ENCODE data around the gene ZCWPW2.
A peak's percentile ranks its signal among the peaks of the same experiment; 100 is the strongest.

Gene ZCWPW2

DNA sequence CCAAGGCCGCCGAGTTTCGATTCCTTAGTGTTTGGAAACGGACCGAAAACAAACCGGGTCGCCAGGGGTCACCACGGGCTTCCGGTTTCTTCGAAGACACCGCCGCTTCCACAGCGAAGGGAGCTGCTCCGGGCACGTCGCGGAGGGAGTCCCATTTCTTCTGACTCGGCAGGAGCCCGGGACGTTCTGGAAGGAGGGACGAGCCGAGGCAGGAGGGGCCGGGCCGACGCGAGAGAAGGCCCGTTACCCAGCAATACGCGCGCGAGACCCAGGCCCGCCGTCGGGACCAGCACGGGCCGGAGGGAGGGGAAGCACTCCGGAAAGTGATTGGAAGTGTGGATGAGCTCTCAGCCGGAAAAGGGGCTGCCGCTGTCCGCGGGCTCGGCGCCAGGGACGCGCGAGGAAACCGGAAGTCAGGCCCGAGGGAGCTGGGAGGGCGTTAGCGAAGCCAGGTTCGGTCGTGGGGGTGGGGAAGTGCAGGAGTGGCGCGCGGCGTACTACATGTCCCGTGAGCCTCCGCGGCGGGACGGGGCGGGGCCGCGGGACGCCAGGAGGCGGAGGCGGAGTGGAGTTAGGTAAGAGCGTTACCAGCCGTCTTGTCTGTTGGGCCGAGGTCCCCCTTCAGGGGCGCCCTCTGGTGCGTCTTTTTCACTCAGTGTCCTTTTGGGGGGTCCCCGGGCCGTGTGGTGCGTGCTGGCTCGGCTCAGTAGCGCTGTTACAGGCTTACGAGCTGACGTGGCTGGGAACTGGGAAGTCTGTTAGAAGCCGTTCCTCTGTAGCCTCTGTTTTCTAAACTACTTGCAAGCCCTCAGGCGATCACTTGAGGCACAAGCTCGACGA, at the start of gene ZCWPW2, which contains the start of gene AZI2:
Gene ZCWPW2, plus strand, starts transcription at position 93 of the 840 bp plus-strand sequence. CDS start 64,348 bp downstream, outside the sequence.
Gene AZI2, minus strand, starts transcription at position 196 of the 840 bp plus-strand sequence. CDS start 8,207 bp downstream, outside the sequence.
- peak; percentile 84 to 93 (median 90) for DNase-seq (ENCODE audit: low read depth in 2 of 3, low spot score in 1 of 3)

DNA sequence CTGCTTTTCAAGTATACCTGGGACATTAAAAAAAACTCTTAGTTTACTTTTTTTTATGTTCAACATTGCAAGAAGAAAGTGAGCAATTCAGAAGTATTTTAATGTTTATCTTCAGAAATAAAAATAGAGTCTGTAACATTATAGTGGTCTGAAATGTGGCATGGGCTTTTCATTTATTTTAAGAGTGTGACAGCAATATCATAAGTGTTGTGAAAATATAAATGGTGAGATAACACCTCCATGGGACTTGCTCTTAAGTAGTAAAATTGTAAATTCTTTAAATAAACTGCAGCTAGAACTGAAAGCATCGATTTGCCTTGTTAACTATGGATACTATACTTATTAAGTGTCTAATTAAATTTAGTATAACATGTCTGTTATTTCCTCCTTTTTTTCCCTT, 48.8 kb upstream of the ZCWPW2 start:
- no peak for DNase-seq (ENCODE audit: low read depth in 2 of 3, low spot score in 1 of 3)

DNA sequence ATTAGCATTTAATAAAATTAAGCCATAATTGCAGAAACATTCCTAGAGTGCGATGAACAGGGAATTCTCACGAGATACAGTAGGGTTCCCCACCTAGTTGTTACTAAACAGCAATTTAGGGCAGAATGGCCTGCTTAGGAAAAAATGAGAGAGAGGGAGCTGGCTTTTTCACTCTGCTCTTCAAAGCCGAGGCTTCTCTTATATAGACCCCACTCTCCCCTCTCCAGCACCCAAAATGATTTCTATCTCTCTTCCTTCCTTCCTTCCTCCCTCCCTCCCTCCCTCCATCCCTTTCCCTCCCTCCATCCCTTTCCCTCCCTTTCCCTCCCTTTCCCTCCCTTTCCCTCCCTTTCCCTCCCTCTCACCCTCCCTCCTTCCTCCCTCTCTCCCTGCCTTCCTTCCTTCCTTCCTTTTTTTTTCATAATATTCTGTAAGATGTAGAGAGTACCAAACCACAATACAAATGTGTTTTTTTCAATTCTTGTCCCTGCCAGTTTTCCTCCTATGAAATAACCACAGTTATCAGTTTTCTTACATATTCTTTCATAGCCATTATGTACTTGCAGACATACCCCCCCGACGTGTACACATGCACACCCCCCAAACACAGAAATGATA, 48.1 kb upstream of the ZCWPW2 start:
- no peak for DNase-seq (ENCODE audit: low read depth in 2 of 3, low spot score in 1 of 3)

GRCh38 chr3:28301688-28302087, 46.8 kb upstream of the ZCWPW2 start:
- no peak for DNase-seq (ENCODE audit: low read depth in 2 of 3, low spot score in 1 of 3)

DNA sequence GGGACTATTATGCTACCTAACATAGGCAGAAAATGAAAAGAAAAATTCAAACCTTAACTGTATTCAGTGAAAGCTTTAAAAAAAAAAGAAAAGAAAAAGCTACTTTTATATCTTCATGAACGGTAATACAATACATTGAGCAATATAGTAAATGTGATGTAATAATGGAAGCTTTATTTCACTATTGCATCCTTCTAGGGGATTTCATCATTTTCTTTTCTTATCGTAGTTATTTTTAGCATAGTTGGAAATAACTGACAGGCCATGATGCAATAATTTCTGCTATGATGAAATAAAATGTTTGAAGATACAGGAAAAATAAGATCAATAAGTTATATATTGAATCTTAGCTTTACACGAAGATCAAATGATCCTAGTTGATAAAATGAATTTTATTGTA, 40.3 kb upstream of the ZCWPW2 start:
- DNase-seq (ENCODE audit: low read depth in 2 of 3, low spot score in 1 of 3), result no peak

DNA sequence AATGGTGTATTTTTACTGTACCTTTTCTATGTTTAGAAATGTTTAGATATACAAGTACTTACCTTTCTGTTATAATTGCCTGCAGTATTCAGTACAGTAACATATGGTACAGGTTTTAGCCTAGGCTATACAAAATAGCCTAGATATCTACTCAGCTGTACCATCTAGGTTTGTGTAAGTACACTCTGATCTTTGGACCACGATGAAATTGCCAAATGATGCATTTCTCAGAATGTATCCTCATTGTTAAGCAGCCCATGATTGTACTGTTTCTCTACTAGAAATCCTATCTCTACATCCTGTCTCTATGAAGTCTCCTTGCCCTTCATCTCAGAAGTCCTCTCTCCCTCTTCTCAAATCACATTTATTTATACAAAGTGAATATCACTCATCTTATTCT, 32.8 kb upstream of the ZCWPW2 start:
- no peak for DNase-seq (ENCODE audit: low read depth in 2 of 3, low spot score in 1 of 3)

- DNase-seq (ENCODE audit: low read depth in 2 of 3, low spot score in 1 of 3), result no peak
Measured at GRCh38 chr3:28316226-28316625, 32.3 kb upstream of the ZCWPW2 start.

GRCh38 chr3:28317438-28318022, 31.0 kb upstream of the ZCWPW2 start:
- peak in 2 of 3 donors; percentile 1 to 41 for DNase-seq (ENCODE audit: low read depth in 2 of 3, low spot score in 1 of 3)

DNA sequence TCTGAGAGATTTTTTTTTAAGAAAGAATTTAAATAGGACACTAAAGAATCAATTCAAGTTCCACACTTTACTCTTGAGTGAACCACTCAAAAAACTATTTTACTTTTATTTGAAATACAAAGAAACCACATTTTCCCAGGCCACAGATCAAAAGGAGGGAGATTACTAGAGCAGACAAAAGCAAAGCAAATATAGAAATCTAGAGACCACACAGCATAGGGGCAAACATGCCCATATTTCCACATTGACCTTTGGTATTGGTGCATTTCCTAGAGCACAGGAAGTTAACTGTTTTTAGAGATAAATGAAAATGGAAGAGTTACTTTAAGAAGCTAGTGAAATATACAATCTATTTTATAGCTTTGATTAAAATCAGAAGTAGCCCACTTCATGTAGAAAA, 27.5 kb upstream of the ZCWPW2 start:
- no peak for DNase-seq (ENCODE audit: low read depth in 2 of 3, low spot score in 1 of 3)

GRCh38 chr3:28322464-28322863, 26.1 kb upstream of the ZCWPW2 start:
- DNase-seq (ENCODE audit: low read depth in 2 of 3, low spot score in 1 of 3), result no peak

GRCh38 chr3:28326458-28326926, 22.0 kb upstream of the ZCWPW2 start:
- peak in 2 of 3 donors; percentile 11 to 14 for DNase-seq (ENCODE audit: low read depth in 2 of 3, low spot score in 1 of 3)

GRCh38 chr3:28328188-28329151, 20.1 kb upstream of the ZCWPW2 start:
- DNase-seq (ENCODE audit: low read depth in 2 of 3, low spot score in 1 of 3), result no peak

DNA sequence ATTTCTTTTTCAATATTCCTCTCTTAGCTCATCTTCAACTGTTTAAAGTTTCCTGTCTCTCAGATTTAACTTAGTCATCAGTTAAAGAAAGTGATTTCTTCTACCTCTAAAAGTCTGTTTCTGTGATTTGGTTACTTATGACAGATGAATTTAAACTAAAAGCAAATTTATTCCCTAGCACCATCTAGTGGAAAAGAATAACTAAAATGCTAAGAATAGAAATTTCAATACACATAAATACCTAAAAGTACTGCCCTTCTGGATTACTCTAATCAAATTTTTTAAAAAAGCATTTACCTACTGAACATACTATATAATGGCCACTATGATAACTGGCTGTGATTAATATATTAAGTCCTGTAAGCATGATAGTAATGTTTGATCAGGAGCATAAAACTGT, 14.0 kb upstream of the ZCWPW2 start:
- DNase-seq (ENCODE audit: low read depth in 2 of 3, low spot score in 1 of 3), result no peak

DNA sequence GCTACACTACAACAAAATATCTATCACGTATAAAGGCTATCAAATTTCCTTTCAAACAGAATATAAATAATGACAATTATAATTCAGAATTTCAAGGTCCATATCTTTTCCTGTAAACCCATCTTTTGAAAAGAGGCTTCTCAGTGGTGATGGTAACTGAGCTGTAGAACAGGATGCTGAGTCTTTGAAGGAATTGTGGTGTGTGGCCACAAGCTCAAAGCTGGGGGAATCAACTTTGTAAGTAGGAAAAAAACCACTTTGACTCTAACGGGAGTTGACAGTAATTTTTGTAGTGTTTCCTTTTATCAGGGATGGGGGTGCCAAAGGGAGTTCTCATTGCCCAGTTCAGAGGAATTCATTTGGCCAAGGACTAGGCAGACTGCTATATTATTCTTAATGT, 13.3 kb upstream of the ZCWPW2 start:
- DNase-seq (ENCODE audit: low read depth in 2 of 3, low spot score in 1 of 3), result no peak

DNA sequence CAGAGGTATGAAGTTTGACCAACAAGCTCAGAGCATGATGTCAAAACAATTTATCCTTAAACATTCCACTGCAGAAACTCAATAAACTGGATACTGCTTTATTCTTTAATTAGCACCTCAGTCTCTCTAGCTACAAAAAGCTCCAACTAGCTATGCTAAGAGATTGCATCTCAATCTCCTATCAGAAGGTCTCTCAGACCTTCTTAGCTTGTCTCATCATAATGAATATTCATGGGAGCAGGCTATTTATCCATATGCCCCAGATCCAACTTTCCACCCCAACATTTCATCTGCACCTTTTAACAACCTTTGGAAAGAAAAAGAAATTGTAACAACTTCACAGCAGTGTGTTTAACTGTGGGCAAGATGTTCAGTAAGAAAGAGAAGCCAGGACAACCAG, 11.3 kb upstream of the ZCWPW2 start:
- no peak for DNase-seq (ENCODE audit: low read depth in 2 of 3, low spot score in 1 of 3)

- DNase-seq (ENCODE audit: low read depth in 2 of 3, low spot score in 1 of 3), result no peak
Measured at GRCh38 chr3:28343144-28343543, 5.4 kb upstream of the ZCWPW2 start.

- no peak for DNase-seq (ENCODE audit: low read depth in 2 of 3, low spot score in 1 of 3)
Measured at GRCh38 chr3:28345690-28346089, 2.8 kb upstream of the ZCWPW2 start.

GRCh38 chr3:28347374-28348264, 902 bp upstream of the ZCWPW2 start:
- no peak for DNase-seq (ENCODE audit: low read depth in 2 of 3, low spot score in 1 of 3)

DNA sequence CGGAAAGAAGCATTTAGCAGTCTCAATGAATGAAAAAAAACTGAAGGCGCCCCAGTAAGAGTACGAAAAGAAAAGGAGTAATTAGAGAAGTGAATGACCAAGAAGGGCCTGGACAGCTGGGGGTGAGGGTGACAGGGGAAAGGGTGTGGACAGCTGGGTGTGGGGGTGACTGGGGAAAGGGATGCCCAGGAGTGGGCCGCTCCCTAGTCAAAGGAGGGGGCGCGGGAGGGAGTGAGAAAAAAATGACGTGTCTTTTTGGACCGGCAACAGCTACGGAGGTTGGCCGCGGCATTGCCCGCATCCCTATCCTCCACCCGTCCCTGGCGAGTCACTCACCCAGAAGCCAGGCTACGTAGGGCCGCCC, 274 bp upstream of the ZCWPW2 start:
- DNase-seq (ENCODE audit: low read depth in 2 of 3, low spot score in 1 of 3), result no peak

DNA sequence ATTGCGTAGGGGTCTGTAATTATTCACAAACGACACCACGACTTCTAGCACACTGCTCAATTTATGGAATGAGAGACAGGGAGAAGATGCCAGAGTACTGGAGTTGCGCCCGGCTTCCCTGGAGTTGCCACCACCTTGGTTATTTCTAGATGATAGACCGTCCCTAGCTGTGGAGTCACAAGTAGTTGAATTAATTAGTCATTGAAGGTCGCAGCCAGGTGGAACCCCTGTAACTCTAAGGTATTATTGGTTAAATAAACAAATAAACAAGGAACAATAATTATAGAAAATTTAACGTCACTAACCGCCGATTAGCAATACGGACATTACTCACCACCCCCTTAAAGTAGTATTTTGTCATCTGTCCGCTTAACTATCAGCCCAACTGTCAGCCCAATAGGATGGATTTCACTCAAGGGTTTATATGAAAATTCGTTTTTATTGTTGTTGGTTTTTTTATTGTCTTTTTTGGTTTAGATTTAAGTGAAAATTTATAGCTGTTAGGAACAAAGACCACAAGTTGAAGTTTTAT, 1.0 kb downstream of the ZCWPW2 start:
- DNase-seq (ENCODE audit: low read depth in 2 of 3, low spot score in 1 of 3), result no peak

Measured in stimulated activated CD4-positive, alpha-beta T cell treated with anti-CD3 and anti-CD28 coated beads, Interleukin-12 subunit alpha, Interleukin-12 subunit beta, amount 100 ng/mL, for 48 hours (primary cell).